ENCODE data around the gene PNPLA5.

DNA sequence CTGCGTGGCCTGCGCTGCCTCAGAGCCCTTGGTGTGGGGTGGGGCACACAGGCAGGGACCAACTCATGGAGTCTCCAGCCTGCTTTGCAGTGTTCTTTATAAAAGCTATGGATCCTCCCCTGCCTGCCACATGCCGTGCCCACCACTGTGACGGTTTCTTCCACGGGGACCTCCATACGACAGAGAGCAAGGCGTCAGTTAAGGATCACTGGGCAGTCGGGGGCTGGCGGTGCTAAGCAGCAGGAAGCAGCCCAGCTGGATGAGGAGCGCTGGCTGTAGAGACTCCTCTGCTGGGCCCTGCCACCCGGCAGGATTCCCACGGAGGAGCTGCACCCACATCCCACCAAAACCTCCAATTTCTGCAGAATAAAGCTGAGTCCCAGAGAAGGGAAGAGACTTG, 56.6 kb downstream of the PNPLA5 start:
- TF ChIP-seq CAMTA2 (CRISPR knock-in tag; conservative IDR thresholded peaks at IDR 0.05) (no peak), POLR2A (conservative IDR thresholded peaks at IDR 0.05) (no peak), ZNF24 (IDR thresholded peaks at IDR 0.05) (no peak), ZNF644 (tag; IDR thresholded peaks at IDR 0.05; ENCODE audit: low read depth) (no peak), ZNF184 (CRISPR knock-in tag; IDR thresholded peaks at IDR 0.05) (no peak), CREM (IDR thresholded peaks at IDR 0.05; ENCODE audit: low read depth) (no peak), SRSF9 (IDR thresholded peaks at IDR 0.05; ENCODE audit: borderline replicate concordance, low read depth, low read length) (no peak), POLR2AphosphoS5 (IDR thresholded peaks at IDR 0.05; ENCODE audit: control insufficient read depth, insufficient read depth, low read depth, low read length) (no peak), CREB1 (IDR thresholded peaks at IDR 0.05) (no peak), CREB1 (CRISPR knock-in tag; IDR thresholded peaks at IDR 0.05) (no peak)
- TF ChIP-seq, protein P1, sequence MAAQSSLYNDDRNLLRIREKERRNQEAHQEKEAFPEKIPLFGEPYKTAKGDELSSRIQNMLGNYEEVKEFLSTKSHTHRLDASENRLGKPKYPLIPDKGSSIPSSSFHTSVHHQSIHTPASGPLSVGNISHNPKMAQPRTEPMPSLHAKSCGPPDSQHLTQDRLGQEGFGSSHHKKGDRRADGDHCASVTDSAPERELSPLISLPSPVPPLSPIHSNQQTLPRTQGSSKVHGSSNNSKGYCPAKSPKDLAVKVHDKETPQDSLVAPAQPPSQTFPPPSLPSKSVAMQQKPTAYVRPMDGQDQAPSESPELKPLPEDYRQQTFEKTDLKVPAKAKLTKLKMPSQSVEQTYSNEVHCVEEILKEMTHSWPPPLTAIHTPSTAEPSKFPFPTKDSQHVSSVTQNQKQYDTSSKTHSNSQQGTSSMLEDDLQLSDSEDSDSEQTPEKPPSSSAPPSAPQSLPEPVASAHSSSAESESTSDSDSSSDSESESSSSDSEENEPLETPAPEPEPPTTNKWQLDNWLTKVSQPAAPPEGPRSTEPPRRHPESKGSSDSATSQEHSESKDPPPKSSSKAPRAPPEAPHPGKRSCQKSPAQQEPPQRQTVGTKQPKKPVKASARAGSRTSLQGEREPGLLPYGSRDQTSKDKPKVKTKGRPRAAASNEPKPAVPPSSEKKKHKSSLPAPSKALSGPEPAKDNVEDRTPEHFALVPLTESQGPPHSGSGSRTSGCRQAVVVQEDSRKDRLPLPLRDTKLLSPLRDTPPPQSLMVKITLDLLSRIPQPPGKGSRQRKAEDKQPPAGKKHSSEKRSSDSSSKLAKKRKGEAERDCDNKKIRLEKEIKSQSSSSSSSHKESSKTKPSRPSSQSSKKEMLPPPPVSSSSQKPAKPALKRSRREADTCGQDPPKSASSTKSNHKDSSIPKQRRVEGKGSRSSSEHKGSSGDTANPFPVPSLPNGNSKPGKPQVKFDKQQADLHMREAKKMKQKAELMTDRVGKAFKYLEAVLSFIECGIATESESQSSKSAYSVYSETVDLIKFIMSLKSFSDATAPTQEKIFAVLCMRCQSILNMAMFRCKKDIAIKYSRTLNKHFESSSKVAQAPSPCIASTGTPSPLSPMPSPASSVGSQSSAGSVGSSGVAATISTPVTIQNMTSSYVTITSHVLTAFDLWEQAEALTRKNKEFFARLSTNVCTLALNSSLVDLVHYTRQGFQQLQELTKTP (IDR thresholded peaks at IDR 0.05; ENCODE audit: low read depth in 1 of 2, partially characterized antibody in 2 of 2) = no peak
- TF ChIP-seq, protein P2, sequence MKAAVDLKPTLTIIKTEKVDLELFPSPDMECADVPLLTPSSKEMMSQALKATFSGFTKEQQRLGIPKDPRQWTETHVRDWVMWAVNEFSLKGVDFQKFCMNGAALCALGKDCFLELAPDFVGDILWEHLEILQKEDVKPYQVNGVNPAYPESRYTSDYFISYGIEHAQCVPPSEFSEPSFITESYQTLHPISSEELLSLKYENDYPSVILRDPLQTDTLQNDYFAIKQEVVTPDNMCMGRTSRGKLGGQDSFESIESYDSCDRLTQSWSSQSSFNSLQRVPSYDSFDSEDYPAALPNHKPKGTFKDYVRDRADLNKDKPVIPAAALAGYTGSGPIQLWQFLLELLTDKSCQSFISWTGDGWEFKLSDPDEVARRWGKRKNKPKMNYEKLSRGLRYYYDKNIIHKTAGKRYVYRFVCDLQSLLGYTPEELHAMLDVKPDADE (conservative IDR thresholded peaks at IDR 0.05; ENCODE audit: control insufficient read depth, low read depth, low read length) = no peak
